OCI-LY1 (cell line): Measurements from ENCODE around the gene CDH13.

Experiments
- H2AFZ ChIP-seq: fragments of 200-600 bp; sonication (generic), shearing (Covaris generic); 2 replicates; pipeline ENCODE4 v1.6.0; 2014; ENCODE audit warnings: antibody characterized with exemption, mild to moderate bottlenecking, low read length
- H3F3A ChIP-seq: fragments of 200-600 bp; sonication (generic), shearing (Covaris generic); 2 replicates; pipeline ENCODE4 v1.6.0; 2014; ENCODE audit warnings: mild to moderate bottlenecking, antibody characterized with exemption, low read length, moderate library complexity; ENCODE audit not compliant: insufficient read depth
- H3K27ac ChIP-seq: fragments of 200-600 bp; sonication (generic); 2 replicates; pipeline ENCODE4 v1.5.1; 2014; ENCODE audit warnings: low read length, mixed run types, mild to moderate bottlenecking, low read depth; ENCODE audit not compliant: poor library complexity, severe bottlenecking
- H3K27me3 ChIP-seq: fragments of 200-600 bp; sonication (generic); 2 replicates; pipeline ENCODE4 v1.6.0; 2014; ENCODE audit warnings: antibody characterized with exemption, mild to moderate bottlenecking, low read length, moderate library complexity; ENCODE audit not compliant: insufficient read depth
- H3K36me3 ChIP-seq: fragments of 200-600 bp; sonication (generic); 2 replicates; pipeline ENCODE4 v1.6.1; 2014; ENCODE audit warnings: mild to moderate bottlenecking, antibody characterized with exemption, low read length, moderate library complexity, mixed read lengths; ENCODE audit not compliant: insufficient read depth
- H3K4me1 ChIP-seq: fragments of 200-600 bp; sonication (generic); 2 replicates; pipeline ENCODE4 v1.5.1; 2014; ENCODE audit warnings: mild to moderate bottlenecking, low read length, moderate library complexity; ENCODE audit not compliant: insufficient read depth, severe bottlenecking
- H3K4me2 ChIP-seq: fragments of 200-600 bp; sonication (generic), shearing (Covaris generic); 2 replicates; pipeline ENCODE4 v1.6.1; 2014; ENCODE audit warnings: low read length
- H3K4me3 ChIP-seq: fragments of 200-600 bp; sonication (generic); 2 replicates; pipeline ENCODE4 v1.5.1; 2014; ENCODE audit warnings: low read length, low read depth, mild to moderate bottlenecking, mixed read lengths; ENCODE audit not compliant: poor library complexity, severe bottlenecking
- H3K79me2 ChIP-seq: fragments of 200-600 bp; shearing (Covaris generic); 2 replicates; pipeline ENCODE4 v1.6.1; 2016; ENCODE audit warnings: mixed run types, low read length, mixed read lengths; ENCODE audit not compliant: insufficient read depth
- H3K9ac ChIP-seq: fragments of 200-600 bp; sonication (generic), shearing (Covaris generic); 2 replicates; pipeline ENCODE4 v1.6.1; 2014; ENCODE audit warnings: mild to moderate bottlenecking, low read length, mixed read lengths
- H3K9me2 ChIP-seq: fragments of 200-600 bp; sonication (generic), shearing (Covaris generic); 2 replicates; pipeline ENCODE4 v1.6.1; 2014; ENCODE audit warnings: low read depth, mild to moderate bottlenecking, low read length, mixed read lengths
- H3K9me3 ChIP-seq: fragments of 200-600 bp; shearing (Covaris generic); 2 replicates; pipeline ENCODE4 v1.6.1; 2014; ENCODE audit warnings: low read length, mixed read lengths
- H4K20me1 ChIP-seq: fragments of 200-600 bp; sonication (generic), shearing (Covaris generic); 2 replicates; pipeline ENCODE4 v1.6.0; 2016; ENCODE audit warnings: mild to moderate bottlenecking, low read length; ENCODE audit not compliant: insufficient read depth
- EZH2 ChIP-seq: fragments of 200-600 bp; sonication (generic), shearing (Covaris generic); IDR thresholded peaks from 2 replicates; pipeline ENCODE4 v1.8.0; 2017; ENCODE audit warnings: borderline replicate concordance, mixed run types, mild to moderate bottlenecking, antibody characterized with exemption, low read length, moderate library complexity, mixed read lengths
- TF ChIP-seq, protein P1 (sequence below): fragments of 200-600 bp; sonication (generic), shearing (Covaris generic); IDR thresholded peaks from 2 replicates; pipeline ENCODE4 v1.5.1; 2017; ENCODE audit warnings: mild to moderate bottlenecking, antibody characterized with exemption, low read length, moderate library complexity, mixed read lengths

The CDH13 gene

DNA sequence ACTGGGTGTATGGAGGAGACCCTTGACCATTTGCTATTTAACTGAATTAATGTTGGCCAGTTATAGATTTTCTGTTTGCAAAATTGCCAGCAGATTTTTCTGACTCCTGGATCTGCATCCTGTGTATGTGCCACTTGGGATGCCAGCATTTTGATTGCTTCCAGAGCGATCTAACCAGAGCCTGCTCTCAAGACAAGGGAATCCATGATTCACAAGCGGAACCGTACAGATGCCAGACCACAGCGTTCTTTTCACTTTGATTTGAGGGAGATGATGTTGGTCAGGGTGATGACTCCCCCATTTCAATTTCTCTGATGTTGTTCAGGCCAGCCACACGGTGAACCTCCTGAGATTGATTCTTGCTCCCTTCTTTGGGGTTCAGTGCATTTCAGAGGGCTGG, 228.7 kb downstream of the CDH13 start:
- TF ChIP-seq EZH2, result no peak
- TF ChIP-seq, protein P1, sequence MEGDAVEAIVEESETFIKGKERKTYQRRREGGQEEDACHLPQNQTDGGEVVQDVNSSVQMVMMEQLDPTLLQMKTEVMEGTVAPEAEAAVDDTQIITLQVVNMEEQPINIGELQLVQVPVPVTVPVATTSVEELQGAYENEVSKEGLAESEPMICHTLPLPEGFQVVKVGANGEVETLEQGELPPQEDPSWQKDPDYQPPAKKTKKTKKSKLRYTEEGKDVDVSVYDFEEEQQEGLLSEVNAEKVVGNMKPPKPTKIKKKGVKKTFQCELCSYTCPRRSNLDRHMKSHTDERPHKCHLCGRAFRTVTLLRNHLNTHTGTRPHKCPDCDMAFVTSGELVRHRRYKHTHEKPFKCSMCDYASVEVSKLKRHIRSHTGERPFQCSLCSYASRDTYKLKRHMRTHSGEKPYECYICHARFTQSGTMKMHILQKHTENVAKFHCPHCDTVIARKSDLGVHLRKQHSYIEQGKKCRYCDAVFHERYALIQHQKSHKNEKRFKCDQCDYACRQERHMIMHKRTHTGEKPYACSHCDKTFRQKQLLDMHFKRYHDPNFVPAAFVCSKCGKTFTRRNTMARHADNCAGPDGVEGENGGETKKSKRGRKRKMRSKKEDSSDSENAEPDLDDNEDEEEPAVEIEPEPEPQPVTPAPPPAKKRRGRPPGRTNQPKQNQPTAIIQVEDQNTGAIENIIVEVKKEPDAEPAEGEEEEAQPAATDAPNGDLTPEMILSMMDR, result no peak
- H3K4me2 ChIP-seq, result no peak overlapping the region

DNA sequence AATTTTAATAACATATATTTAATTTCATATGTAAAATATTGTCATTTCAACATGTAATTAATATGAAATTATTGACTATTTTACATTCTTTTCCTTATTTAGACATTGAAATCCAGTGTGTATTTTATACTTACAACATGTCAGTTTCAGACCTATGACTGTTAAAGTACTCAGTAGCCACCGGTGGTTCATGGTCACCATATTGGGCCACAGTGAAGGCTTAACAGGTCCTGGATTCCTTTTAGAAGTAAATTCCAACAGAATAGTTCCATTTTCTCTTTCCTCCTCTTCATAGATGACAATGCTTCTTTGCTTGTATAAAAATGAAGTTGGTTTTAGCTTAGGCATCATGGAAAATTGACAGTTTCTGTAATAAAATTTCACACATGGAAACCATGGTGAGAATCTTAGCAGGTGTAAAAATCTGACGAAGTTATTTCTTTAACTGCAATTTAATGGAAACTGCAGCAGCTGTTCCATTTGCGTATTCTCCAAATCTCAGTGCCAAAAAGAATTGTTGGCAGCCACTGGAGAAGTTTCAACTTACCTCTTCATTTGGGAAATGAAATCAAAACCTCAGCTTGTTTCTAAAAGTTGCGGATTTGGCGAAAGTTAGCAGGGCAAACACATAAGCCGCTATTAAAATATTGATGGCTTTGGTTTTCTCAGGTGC, 231.1 kb downstream of the CDH13 start:
- H3K27me3 ChIP-seq, result no peaks in the 10 kb centered on the region
- no peaks in the 10 kb centered on the region for H3K79me2 ChIP-seq
- H3K9me2 ChIP-seq, result no peaks in the 10 kb centered on the region
- TF ChIP-seq, protein P1, result no peak
- no peak for TF ChIP-seq EZH2
- H3K9me3 ChIP-seq, result no peaks in the 10 kb centered on the region
- H3K9ac ChIP-seq, result no peak overlapping the region
- H3K4me2 ChIP-seq, result no peak overlapping the region
- H3F3A ChIP-seq, result no peaks in the 10 kb centered on the region
- no peak overlapping the region for H3K4me3 ChIP-seq
- no peaks in the 10 kb centered on the region for H4K20me1 ChIP-seq
- no peaks in the 10 kb centered on the region for H3K4me1 ChIP-seq
- H3K27ac ChIP-seq, result no peak overlapping the region
- H2AFZ ChIP-seq, result no peak overlapping the region
- no peaks in the 10 kb centered on the region for H3K36me3 ChIP-seq

More for the DNA sequence above, 228.7 kb downstream of the CDH13 start:
- Histone ChIP-seq H3K9me3 (no peaks in the 10 kb centered on the region), H3K9me2 (no peaks in the 10 kb centered on the region), H3K9ac (no peak overlapping the region), H3K4me3 (no peak overlapping the region), H2AFZ (no peak overlapping the region), H3K4me1 (no peaks in the 10 kb centered on the region), H3K79me2 (no peaks in the 10 kb centered on the region), H3K36me3 (no peaks in the 10 kb centered on the region), H4K20me1 (no peaks in the 10 kb centered on the region), H3F3A (no peaks in the 10 kb centered on the region), H3K27me3 (no peaks in the 10 kb centered on the region), H3K27ac (no peak overlapping the region)

DNA sequence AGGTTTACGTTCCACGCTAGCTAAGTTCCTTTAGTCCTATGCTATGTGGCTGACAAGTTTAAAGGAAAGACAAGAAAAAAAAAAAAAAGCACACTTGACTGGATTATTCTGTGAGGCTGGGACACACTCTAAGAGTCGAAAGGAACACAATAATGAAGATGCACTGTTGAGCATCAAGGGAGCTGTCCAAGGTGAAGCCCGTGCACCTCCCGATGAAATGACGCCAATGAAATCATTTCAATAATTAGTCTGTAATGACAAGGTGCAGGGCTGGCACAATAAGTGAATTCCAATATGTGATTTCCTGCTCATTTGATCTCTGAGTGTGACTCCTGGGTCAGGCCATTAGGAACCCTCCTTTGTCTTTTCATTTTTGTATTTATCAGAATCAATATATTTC, 232.9 kb downstream of the CDH13 start:
- Histone ChIP-seq H3K27ac (no peak overlapping the region), H3K4me1 (no peaks in the 10 kb centered on the region), H3K4me2 (no peak overlapping the region), H2AFZ (no peak overlapping the region), H3K9me2 (no peaks in the 10 kb centered on the region), H3K9me3 (no peaks in the 10 kb centered on the region), H3K79me2 (no peaks in the 10 kb centered on the region), H3K27me3 (no peaks in the 10 kb centered on the region), H3K4me3 (no peak overlapping the region), H3F3A (no peaks in the 10 kb centered on the region), H3K36me3 (no peaks in the 10 kb centered on the region), H4K20me1 (no peaks in the 10 kb centered on the region), H3K9ac (no peak overlapping the region)
- no peak for TF ChIP-seq EZH2
- TF ChIP-seq, protein P1, result no peak
